ENCODE measurements around the gene TTC34. TPM values are rescaled to one million over a fixed set of nuclear protein-coding genes. Genes with fewer than 3 reads are reported as not detected.

The TTC34 gene
- polyA plus RNA-seq, 1 of the 3 experiments (the other 2 are of a cell fraction), result 0.16 TPM

DNA sequence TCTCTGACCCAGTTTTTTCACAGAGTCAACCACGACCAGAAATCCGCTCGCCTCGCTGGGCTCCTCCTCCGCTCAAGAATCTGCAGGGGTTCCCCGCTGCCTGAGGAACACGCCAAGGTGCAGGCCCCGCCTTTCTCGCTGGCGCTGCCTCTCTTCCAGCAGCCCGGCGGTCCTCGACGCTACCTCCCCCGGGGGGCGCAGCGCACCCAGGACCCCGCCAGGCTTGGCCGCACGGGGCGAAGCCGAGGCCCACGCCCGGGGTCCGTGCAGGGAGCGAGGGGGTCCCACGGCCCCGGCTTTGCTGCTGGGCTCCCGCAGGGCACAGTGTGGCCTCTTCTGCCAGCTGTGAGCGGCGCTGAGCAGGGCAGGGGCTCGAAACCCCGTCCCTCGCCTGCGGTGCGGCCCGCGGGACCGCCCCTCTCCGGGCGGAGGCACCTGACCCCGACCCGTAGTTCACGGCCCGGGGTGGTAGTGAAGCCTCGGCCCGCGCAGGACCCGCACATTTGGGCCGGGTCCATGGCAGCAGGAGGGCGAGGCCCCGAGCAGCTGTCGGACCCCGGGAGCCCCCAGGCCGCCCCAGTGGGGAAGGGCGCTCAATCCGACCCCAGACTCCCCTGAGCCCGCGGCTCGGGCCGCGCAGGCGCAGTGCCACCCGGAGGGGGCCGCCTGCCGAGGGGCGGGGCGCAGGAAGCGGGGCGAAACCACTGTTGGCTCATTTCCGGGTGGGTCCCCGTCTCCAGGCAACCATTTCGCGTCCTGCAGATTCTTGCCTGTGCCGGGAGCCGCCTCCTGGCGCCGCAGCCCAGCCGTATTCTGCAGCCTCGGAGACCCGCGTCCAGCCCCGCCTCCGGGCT lies 158.7 kb downstream of the TTC34 start (continued):
- TF ChIP-seq, protein P1, sequence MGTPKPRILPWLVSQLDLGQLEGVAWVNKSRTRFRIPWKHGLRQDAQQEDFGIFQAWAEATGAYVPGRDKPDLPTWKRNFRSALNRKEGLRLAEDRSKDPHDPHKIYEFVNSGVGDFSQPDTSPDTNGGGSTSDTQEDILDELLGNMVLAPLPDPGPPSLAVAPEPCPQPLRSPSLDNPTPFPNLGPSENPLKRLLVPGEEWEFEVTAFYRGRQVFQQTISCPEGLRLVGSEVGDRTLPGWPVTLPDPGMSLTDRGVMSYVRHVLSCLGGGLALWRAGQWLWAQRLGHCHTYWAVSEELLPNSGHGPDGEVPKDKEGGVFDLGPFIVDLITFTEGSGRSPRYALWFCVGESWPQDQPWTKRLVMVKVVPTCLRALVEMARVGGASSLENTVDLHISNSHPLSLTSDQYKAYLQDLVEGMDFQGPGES (IDR thresholded peaks at IDR 0.05; ENCODE audit: low read depth, low read length), result no peak
- TF ChIP-seq NFIC (IDR thresholded peaks at IDR 0.05; ENCODE audit: borderline replicate concordance), result no peak
- TF ChIP-seq, protein P2, sequence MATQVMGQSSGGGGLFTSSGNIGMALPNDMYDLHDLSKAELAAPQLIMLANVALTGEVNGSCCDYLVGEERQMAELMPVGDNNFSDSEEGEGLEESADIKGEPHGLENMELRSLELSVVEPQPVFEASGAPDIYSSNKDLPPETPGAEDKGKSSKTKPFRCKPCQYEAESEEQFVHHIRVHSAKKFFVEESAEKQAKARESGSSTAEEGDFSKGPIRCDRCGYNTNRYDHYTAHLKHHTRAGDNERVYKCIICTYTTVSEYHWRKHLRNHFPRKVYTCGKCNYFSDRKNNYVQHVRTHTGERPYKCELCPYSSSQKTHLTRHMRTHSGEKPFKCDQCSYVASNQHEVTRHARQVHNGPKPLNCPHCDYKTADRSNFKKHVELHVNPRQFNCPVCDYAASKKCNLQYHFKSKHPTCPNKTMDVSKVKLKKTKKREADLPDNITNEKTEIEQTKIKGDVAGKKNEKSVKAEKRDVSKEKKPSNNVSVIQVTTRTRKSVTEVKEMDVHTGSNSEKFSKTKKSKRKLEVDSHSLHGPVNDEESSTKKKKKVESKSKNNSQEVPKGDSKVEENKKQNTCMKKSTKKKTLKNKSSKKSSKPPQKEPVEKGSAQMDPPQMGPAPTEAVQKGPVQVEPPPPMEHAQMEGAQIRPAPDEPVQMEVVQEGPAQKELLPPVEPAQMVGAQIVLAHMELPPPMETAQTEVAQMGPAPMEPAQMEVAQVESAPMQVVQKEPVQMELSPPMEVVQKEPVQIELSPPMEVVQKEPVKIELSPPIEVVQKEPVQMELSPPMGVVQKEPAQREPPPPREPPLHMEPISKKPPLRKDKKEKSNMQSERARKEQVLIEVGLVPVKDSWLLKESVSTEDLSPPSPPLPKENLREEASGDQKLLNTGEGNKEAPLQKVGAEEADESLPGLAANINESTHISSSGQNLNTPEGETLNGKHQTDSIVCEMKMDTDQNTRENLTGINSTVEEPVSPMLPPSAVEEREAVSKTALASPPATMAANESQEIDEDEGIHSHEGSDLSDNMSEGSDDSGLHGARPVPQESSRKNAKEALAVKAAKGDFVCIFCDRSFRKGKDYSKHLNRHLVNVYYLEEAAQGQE (IDR thresholded peaks at IDR 0.05; ENCODE audit: low read depth, low read length), result no peak

GRCh38 chr1:2642131-2642559 lies 159.3 kb downstream of the TTC34 start:
- ChIA-PET CTCF (no interaction called here), POLR2A (no interaction called here)
- peak overlapping the region; percentile 85; the same call in 1 of the 2 replicates for H2AFZ ChIP-seq (ENCODE audit: low read depth)
- peaks cover 0 to 22% of the 10 kb centered on the region in 2 experiments; a peak in 1 of 4 replicates for H3K4me1 ChIP-seq (ENCODE audit: control insufficient read depth in 1 of 2, insufficient read depth in 2 of 2, low read depth in 1 of 2, low read length in 1 of 2)
- DNase-seq, result no peak
- 0% methylated on average over 3 of the region's 11 CpGs for WGBS (ENCODE audit: low lambda C conversion rate)
- H3K36me3 ChIP-seq (replicated peaks in 1 of 2; ENCODE audit: control insufficient read depth in 1 of 2, insufficient read depth in 2 of 2, low read length in 1 of 2), result no peaks in the 10 kb centered on the region
- TF ChIP-seq MAX (IDR thresholded peaks at IDR 0.05; ENCODE audit: low read depth) (peak; percentile 47; the same call in 1 of the 2 replicates), MXI1 (IDR thresholded peaks at IDR 0.05; ENCODE audit: low read depth, low read length) (peak; percentile 50), RCOR1 (IDR thresholded peaks at IDR 0.05; ENCODE audit: low read length) (no peak)
- TF ChIP-seq, protein P3, sequence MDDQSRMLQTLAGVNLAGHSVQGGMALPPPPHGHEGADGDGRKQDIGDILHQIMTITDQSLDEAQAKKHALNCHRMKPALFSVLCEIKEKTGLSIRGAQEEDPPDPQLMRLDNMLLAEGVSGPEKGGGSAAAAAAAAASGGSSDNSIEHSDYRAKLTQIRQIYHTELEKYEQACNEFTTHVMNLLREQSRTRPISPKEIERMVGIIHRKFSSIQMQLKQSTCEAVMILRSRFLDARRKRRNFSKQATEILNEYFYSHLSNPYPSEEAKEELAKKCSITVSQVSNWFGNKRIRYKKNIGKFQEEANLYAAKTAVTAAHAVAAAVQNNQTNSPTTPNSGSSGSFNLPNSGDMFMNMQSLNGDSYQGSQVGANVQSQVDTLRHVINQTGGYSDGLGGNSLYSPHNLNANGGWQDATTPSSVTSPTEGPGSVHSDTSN (IDR thresholded peaks at IDR 0.05), result no peak
- H3K9me2 ChIP-seq, result no peaks in the 10 kb centered on the region
- peak overlapping the region; percentile 83 for H3K9ac ChIP-seq
- no peaks in the 10 kb centered on the region for H3F3A ChIP-seq (replicated peaks; ENCODE audit: insufficient read depth)
- H4K20me1 ChIP-seq (ENCODE audit: insufficient read depth), result no peaks in the 10 kb centered on the region
- H3K27me3 ChIP-seq (ENCODE audit: insufficient read depth), result no peaks in the 10 kb centered on the region
- no peaks in the 10 kb centered on the region for H3K9me3 ChIP-seq
- peaks cover 10% of the 10 kb centered on the region; the same call in 1 of the 2 replicates for H3K79me2 ChIP-seq (ENCODE audit: insufficient read depth)
- H3K27ac ChIP-seq (ENCODE audit: low read depth in 2 of 2, low read length in 1 of 2), result peak overlapping the region in 1 of 2 experiments; percentile 65; a peak in 1 of 4 replicates
- peak overlapping the region; percentile 73 to 96 for H3K4me3 ChIP-seq (ENCODE audit: low read depth in 2 of 2, low read length in 1 of 2)
- H3K4me2 ChIP-seq, result peak overlapping the region; percentile 97
